Caki2 (cell line): Measurements from ENCODE around the gene KATNAL1. TPM values are rescaled to one million over a fixed set of nuclear protein-coding genes. Genes with fewer than 3 reads are reported as not detected.

ENCODE experiments used
- DNase-seq: peaks from one replicate; pipeline ENCODE4 v3.0.0-alpha.2; 2015; ENCODE audit warnings: low read depth
- in situ Hi-C: cut with HindIII; loops from 2 replicates; pipeline ENCODE4 v1.10.0; 2016; ENCODE audit warnings: low sequenced_read_pairs, low pct_unique_long_range_greater_than_20kb, mixed read lengths
- total RNA-seq: library from RNA; depleted of rRNA; stranded (reverse); fragments of >200 nt; shearing (Covaris generic); gene quantifications from 2 replicates; pipeline ENCODE4 v1.2.3, GENCODE V29; 2014; ENCODE audit warnings: low replicate concordance; rRNA removed

KATNAL1 gene
- total RNA-seq, 1 experiment from 2014 or later: 15.1 TPM

- in situ Hi-C loops: no loop called here
Measured at GRCh38 chr13:30157616-30157993, 149.7 kb downstream of the KATNAL1 start.

GRCh38 chr13:30156826-30157615 is 150.3 kb downstream of the KATNAL1 start:
- in situ Hi-C loops: no loop called here
- DNase-seq: no peak

More at GRCh38 chr13:30157616-30157993, 149.7 kb downstream of the KATNAL1 start:
- DNase-seq: no peak

- no peak for DNase-seq
- in situ Hi-C loops: no loop called here
Measured at GRCh38 chr13:30156270-30156669, 151.1 kb downstream of the KATNAL1 start.

GRCh38 chr13:30154931-30155330 is 152.4 kb downstream of the KATNAL1 start:
- DNase-seq: no peak
- in situ Hi-C loops: no loop called here

- in situ Hi-C loops: no loop called here
- no peak for DNase-seq
Measured at GRCh38 chr13:30154531-30154930, 152.8 kb downstream of the KATNAL1 start.

GRCh38 chr13:30153545-30154426 is 153.6 kb downstream of the KATNAL1 start:
- in situ Hi-C loops: no loop called here

More at GRCh38 chr13:30153545-30154426, 153.6 kb downstream of the KATNAL1 start:
- no peak for DNase-seq

Other genes with a start within 250 kb of the KATNAL1 start
- gene UBE2L5, start 114.9 kb upstream of the KATNAL1 start, total RNA-seq: not detected in 2 replicates
- 636 and 694 TPM in 2 replicates for gene HMGB1, start 158.4 kb upstream of the KATNAL1 start, total RNA-seq